GM18517 (cell line): ENCODE measurements around the gene MGAM2.
"Not testable (repeated sequence)": the region's sequence is repeated elsewhere in the genome, so short reads cannot be mapped to it uniquely, and the experiment has no call there.

Source experiments
- ATAC-seq: cut with Tn5 transposase; IDR thresholded peaks from one replicate; pipeline ENCODE4 v1.9.1; 2021; ENCODE audit warnings: mild to moderate bottlenecking, moderate library complexity; ENCODE audit not compliant: unreplicated experiment

MGAM2 gene

GRCh38 chr7:142111499-142111898 is at the start of gene MGAM2:
MGAM2 (plus strand) TSS chr7:142111718; CDS start chr7:142116874, 5,156 bp downstream.
- no peak for ATAC-seq

- ATAC-seq, result no peak
Measured at GRCh38 chr7:142063551-142064442, 47.7 kb upstream of the MGAM2 start.

- no peak for ATAC-seq
Measured at GRCh38 chr7:142066536-142066935, 45.0 kb upstream of the MGAM2 start.

DNA sequence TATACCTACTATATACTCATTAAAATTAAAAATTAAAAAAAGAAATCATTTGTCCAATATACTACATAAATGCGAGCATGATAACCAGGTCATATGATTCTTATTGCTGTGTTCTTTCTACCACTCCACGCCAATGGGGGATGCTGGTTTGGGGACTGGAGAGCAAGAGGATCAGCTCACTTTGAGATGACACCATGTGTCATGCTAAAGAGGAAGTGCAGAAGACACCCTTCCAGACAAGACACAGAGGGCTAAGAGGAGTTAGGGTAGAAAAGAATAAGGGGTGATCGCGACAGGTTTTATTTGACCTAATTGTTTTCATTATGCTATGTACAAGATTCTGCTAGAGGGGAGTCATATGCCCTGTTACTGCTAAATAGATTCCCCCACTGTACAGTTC is 33.8 kb upstream of the MGAM2 start:
- ATAC-seq, result no peak

DNA sequence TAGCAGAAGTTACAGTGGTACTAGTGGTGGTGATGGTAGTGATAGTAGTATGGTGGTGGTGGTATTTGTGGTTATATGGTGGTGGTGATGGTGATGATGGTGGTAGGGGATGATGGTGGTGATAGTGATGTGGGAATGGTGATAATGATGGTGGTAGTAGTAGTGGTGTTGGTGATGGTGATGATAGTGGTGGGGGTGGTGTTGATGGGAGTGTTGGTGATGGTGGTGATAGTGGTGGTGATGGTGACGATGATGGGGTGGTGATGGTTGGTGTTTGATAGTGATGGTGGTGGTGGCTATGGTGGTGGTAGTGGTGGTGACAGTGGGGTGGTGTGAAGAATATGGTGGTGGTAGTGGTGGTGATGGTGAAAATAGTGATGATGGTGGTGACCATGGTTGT is 27.9 kb upstream of the MGAM2 start:
- no peak for ATAC-seq

GRCh38 chr7:142085428-142085827 is 26.1 kb upstream of the MGAM2 start:
- ATAC-seq, result no peak

- no peak for ATAC-seq
Measured at GRCh38 chr7:142088022-142088714, 23.4 kb upstream of the MGAM2 start.

DNA sequence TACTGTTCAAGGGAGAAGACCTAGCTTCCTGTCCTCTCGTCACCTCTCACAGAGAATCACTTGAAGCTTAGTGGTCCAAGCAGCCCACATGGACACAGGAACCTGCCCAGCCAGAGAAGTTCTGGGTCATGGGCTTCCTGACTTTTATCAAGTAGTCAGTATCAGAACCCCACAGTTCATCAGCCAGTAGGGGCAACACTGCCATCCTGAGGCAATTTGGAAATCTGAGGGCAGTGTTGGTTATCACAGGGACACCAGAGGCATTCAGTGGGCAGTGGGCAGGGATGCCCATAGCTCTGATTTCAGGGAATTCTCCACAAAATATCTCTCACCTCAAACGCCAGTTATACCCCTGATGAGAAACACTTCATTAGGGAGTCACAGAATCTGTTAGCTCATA is 22.5 kb upstream of the MGAM2 start:
- ATAC-seq, result no peak

GRCh38 chr7:142091961-142092360 is 19.6 kb upstream of the MGAM2 start:
- no peak for ATAC-seq

- no peak for ATAC-seq
Measured at GRCh38 chr7:142094861-142095260, 16.7 kb upstream of the MGAM2 start.

GRCh38 chr7:142097571-142097970 is 13.9 kb upstream of the MGAM2 start:
- no peak for ATAC-seq

GRCh38 chr7:142098004-142098403 is 13.5 kb upstream of the MGAM2 start:
- ATAC-seq, result no peak

- ATAC-seq, result not testable (repeated sequence)
Measured at GRCh38 chr7:142099347-142099746, 12.2 kb upstream of the MGAM2 start.

GRCh38 chr7:142100634-142101033 is 10.9 kb upstream of the MGAM2 start:
- ATAC-seq, result no peak

- not testable (repeated sequence) for ATAC-seq
Measured at GRCh38 chr7:142101794-142102193, 9.7 kb upstream of the MGAM2 start.

DNA sequence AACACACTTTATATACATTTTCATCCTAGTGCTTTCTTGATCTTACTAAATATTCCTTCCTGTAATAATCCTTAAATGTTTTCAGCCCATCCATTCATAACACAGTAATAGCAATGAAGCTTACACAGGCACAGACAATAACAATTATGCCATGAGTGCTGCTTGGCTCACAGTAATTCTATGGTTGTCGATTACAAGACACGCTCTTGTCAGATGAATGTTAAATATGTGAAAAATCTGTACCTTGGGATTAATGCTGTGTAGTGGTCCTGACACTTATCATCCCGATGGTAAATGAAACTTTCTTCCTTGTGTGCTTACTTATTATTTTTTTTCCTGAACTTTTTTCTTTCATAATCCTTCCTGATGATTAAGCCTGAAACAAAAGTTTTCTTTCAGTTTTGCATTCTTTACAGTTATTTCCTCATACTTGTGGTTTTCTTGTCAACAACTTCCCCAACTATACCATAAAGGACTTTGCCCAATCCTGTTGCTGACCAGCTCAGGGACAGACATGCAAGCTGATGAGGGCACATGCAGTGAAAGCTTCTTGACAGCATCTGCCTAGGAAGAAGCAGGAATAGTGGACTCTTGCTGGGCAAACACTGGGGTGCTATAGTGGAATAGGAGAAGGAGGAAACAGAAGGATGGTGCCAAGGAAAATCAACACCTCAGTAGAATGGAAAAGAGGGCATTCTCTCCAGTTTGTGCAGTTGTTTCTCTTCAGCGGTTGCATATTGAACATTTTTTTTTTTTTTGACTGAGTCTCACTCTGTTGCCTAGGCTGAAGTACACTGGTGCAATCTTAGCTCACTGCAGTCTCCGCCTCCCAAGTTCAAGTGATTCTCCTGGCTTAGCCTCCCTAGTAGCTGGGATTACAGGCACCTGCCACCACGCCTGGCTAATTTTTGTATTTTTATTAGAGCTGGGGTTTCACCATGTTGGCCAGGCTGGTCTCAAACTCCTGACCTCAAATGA is 6.7 kb upstream of the MGAM2 start:
- ATAC-seq, result no peak

DNA sequence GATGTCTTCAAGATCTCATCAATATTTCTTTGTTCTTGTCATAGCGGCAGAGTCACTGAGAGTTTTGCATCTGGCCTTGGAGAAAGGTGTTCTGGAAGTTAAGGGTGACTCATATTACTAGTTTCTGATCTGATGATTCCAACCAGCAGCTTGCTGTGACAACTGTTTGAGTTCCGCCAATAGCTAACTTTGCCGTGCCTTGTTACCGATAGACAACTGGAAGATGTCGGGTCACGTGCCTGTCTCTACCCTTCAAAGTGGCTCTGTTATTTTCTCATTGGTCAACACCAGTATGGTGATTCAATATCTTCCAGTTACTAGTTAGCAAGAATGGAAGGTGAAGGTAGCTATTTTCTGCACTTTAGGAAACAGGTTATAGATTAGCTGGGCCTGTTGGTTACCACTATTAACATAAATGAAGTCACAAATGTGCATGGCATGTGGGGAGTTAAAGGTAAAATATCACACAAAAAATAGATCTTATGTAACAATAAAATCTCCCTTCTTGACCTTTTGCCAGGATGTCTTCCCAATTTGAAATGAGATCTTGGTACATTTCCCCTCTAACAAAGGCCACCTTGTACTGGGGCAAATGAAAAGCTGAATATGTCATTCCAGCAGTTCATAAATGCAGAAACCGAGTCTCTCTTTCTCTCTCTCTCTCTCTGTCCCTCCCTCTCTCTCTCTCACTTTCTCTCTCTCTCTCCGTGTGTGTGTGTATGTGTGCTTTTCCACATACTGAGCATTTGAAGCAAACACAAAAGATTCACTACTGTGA is 2.6 kb upstream of the MGAM2 start:
- ATAC-seq, result no peak

GRCh38 chr7:142110098-142110497 is 1.4 kb upstream of the MGAM2 start:
- ATAC-seq, result no peak

GRCh38 chr7:142110638-142111037 is 880 bp upstream of the MGAM2 start:
- ATAC-seq, result no peak

DNA sequence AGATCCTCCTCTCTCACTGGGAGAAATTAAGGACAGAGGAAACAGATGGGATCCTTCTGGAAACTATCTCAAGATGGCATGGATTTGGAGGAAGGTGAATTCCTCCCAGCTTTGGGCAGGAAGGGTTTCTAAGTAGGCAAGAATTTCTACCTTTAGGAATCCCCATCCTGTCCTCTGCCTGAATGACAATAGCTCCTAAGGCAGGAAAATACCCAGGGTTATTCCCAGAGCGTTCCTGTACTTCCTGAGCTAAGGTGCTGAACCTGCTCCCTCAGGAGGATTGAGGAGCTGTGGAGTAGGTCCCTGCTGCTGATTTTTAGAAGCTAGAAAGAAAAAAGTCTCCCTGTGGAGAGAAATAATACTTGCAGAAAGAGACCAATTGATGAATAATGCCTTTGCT is 568 bp downstream of the MGAM2 start:
- no peak for ATAC-seq
